DOHH2 (cell line): ENCODE results near the gene ZBTB49.

Experiments
- H3F3A ChIP-seq: fragments of 200-600 bp; sonication (generic), shearing (Covaris generic); 2 replicates; pipeline ENCODE4 v1.6.0; 2016; ENCODE audit warnings: antibody characterized with exemption, mild to moderate bottlenecking; ENCODE audit not compliant: control insufficient read depth, insufficient read depth
- H3K27ac ChIP-seq: fragments of 200-600 bp; sonication (generic); 2 replicates; pipeline ENCODE4 v1.5.1; 2014; ENCODE audit warnings: low read depth, mild to moderate bottlenecking, low read length, moderate library complexity
- H3K27me3 ChIP-seq: fragments of 200-600 bp; sonication (generic); 2 replicates; pipeline ENCODE4 v1.6.1; 2014; ENCODE audit warnings: mild to moderate bottlenecking, low read length, mixed read lengths; ENCODE audit not compliant: control insufficient read depth
- H3K36me3 ChIP-seq: fragments of 200-600 bp; sonication (generic); 2 replicates; pipeline ENCODE4 v1.6.1; 2014; ENCODE audit warnings: mild to moderate bottlenecking, low read length, moderate library complexity, mixed read lengths; ENCODE audit not compliant: control insufficient read depth
- H3K4me1 ChIP-seq: fragments of 200-600 bp; sonication (generic); 2 replicates; pipeline ENCODE4 v1.6.1; 2014; ENCODE audit warnings: mild to moderate bottlenecking, low read length, mixed read lengths; ENCODE audit not compliant: control insufficient read depth
- H3K4me2 ChIP-seq: fragments of 200-600 bp; sonication (generic); 2 replicates; pipeline ENCODE4 v1.6.0; 2014; ENCODE audit warnings: mild to moderate bottlenecking, low read length, moderate library complexity
- H3K4me3 ChIP-seq: fragments of 200-600 bp; sonication (generic); 2 replicates; pipeline ENCODE4 v1.5.1; 2014; ENCODE audit warnings: mild to moderate bottlenecking, low read length, mixed read lengths
- H3K79me2 ChIP-seq: fragments of 200-600 bp; sonication (generic); 2 replicates; pipeline ENCODE4 v1.6.1; 2014; ENCODE audit warnings: mild to moderate bottlenecking, low read length, mixed read lengths; ENCODE audit not compliant: control insufficient read depth
- H3K9me2 ChIP-seq: fragments of 200-600 bp; sonication (generic); replicated peaks from 2 replicates; pipeline ENCODE4 v1.6.1; 2014; ENCODE audit warnings: mild to moderate bottlenecking, low read length, mixed read lengths; ENCODE audit not compliant: control insufficient read depth
- H3K9me3 ChIP-seq: fragments of 200-600 bp; sonication (generic); 2 replicates; pipeline ENCODE4 v1.6.1; 2014; ENCODE audit warnings: antibody characterized with exemption, low read length, mixed read lengths; ENCODE audit not compliant: control insufficient read depth, insufficient read depth
- H4K20me1 ChIP-seq: fragments of 200-600 bp; sonication (generic); 2 replicates; pipeline ENCODE4 v1.6.0; 2014; ENCODE audit warnings: low read depth, mild to moderate bottlenecking, antibody characterized with exemption, low read length, moderate library complexity; ENCODE audit not compliant: control insufficient read depth, insufficient read depth
- CTCF ChIP-seq: fragments of 200-600 bp; sonication (generic); IDR thresholded peaks from one replicate; pipeline ENCODE4 v1.5.1; 2014; ENCODE audit warnings: antibody characterized with exemption, mild to moderate bottlenecking, low read depth, low read length; ENCODE audit not compliant: poor library complexity, severe bottlenecking
- EZH2phosphoT487 ChIP-seq: fragments of 200-600 bp; sonication (generic); IDR thresholded peaks from 2 replicates; pipeline ENCODE4 v1.6.1; 2017; ENCODE audit warnings: borderline replicate concordance, mild to moderate bottlenecking, antibody characterized with exemption, low read length, moderate library complexity, mixed read lengths

ZBTB49 gene

GRCh38 chr4:4268776-4269175, 21.3 kb upstream of the ZBTB49 start:
- H3K9me3 ChIP-seq, result no peaks in the 10 kb centered on the region
- H3K4me3 ChIP-seq, result no peak overlapping the region
- H3F3A ChIP-seq, result no peaks in the 10 kb centered on the region
- H3K4me2 ChIP-seq, result no peak overlapping the region
- no peaks in the 10 kb centered on the region for H3K79me2 ChIP-seq
- no peak overlapping the region for H3K27ac ChIP-seq
- no peaks in the 10 kb centered on the region for H4K20me1 ChIP-seq
- TF ChIP-seq EZH2phosphoT487, result no peak
- TF ChIP-seq CTCF, result no peak
- no peaks in the 10 kb centered on the region for H3K9me2 ChIP-seq
- H3K27me3 ChIP-seq, result no peaks in the 10 kb centered on the region
- H3K4me1 ChIP-seq, result no peaks in the 10 kb centered on the region
- H3K36me3 ChIP-seq, result peaks cover 55% of the 10 kb centered on the region

GRCh38 chr4:4269331-4269731, 20.7 kb upstream of the ZBTB49 start:
- H3K36me3 ChIP-seq, result peaks cover 58% of the 10 kb centered on the region
- no peak overlapping the region for H3K4me3 ChIP-seq
- H3K9me2 ChIP-seq, result no peaks in the 10 kb centered on the region
- H3K27ac ChIP-seq, result no peak overlapping the region
- H3K27me3 ChIP-seq, result no peaks in the 10 kb centered on the region
- no peak overlapping the region for H3K4me2 ChIP-seq
- no peaks in the 10 kb centered on the region for H3K79me2 ChIP-seq
- no peaks in the 10 kb centered on the region for H3F3A ChIP-seq
- TF ChIP-seq CTCF, result no peak
- TF ChIP-seq EZH2phosphoT487, result no peak
- H3K4me1 ChIP-seq, result no peaks in the 10 kb centered on the region
- no peaks in the 10 kb centered on the region for H4K20me1 ChIP-seq
- H3K9me3 ChIP-seq, result no peaks in the 10 kb centered on the region

- no peak overlapping the region for H3K4me2 ChIP-seq
- H3K9me3 ChIP-seq, result no peaks in the 10 kb centered on the region
- no peaks in the 10 kb centered on the region for H4K20me1 ChIP-seq
- H3K4me1 ChIP-seq, result no peaks in the 10 kb centered on the region
- H3K9me2 ChIP-seq, result no peaks in the 10 kb centered on the region
- no peak overlapping the region for H3K4me3 ChIP-seq
- H3F3A ChIP-seq, result no peaks in the 10 kb centered on the region
- H3K27me3 ChIP-seq, result no peaks in the 10 kb centered on the region
- H3K79me2 ChIP-seq, result no peaks in the 10 kb centered on the region
- H3K27ac ChIP-seq, result no peak overlapping the region
- TF ChIP-seq EZH2phosphoT487 (no peak), CTCF (no peak)
- H3K36me3 ChIP-seq, result peaks cover 63% of the 10 kb centered on the region
These were observed 20.2 kb upstream of the ZBTB49 start for GRCh38 chr4:4269856-4270255.

- H3K9me3 ChIP-seq, result no peaks in the 10 kb centered on the region
- no peak overlapping the region for H3K4me2 ChIP-seq
- peaks cover 70% of the 10 kb centered on the region for H3K36me3 ChIP-seq
- no peak overlapping the region for H3K27ac ChIP-seq
- no peak overlapping the region for H3K4me3 ChIP-seq
- H3K9me2 ChIP-seq, result no peaks in the 10 kb centered on the region
- no peaks in the 10 kb centered on the region for H3K27me3 ChIP-seq
- no peaks in the 10 kb centered on the region for H3K4me1 ChIP-seq
- H3K79me2 ChIP-seq, result no peaks in the 10 kb centered on the region
- H3F3A ChIP-seq, result no peaks in the 10 kb centered on the region
- no peaks in the 10 kb centered on the region for H4K20me1 ChIP-seq
- TF ChIP-seq EZH2phosphoT487 (no peak), CTCF (no peak)
These were observed 19.5 kb upstream of the ZBTB49 start for GRCh38 chr4:4270529-4270928.
